Neural progenitor cell (in vitro differentiated cells): ENCODE data around the gene TPI1. TPM values are rescaled to one million over a fixed set of nuclear protein-coding genes. Genes with fewer than 3 reads are reported as not detected.

Experiments used
- DNase-seq: peaks from one replicate; pipeline ENCODE4 v3.0.0-alpha.2; 2016; ENCODE audit warnings: low spot score
- H2AFZ ChIP-seq: fragments of 200-600 bp; sonication (generic); replicated peaks from 2 replicates; pipeline ENCODE4 v1.6.1; 2016; ENCODE audit warnings: antibody characterized with exemption
- H3F3A ChIP-seq: fragments of 200-600 bp; sonication (generic); 2 replicates; pipeline ENCODE4 v1.6.1; 2016; ENCODE audit warnings: antibody characterized with exemption, low read depth
- H3K27ac ChIP-seq: fragments of 200-600 bp; sonication (generic); 2 replicates; pipeline ENCODE4 v1.5.1; 2016; ENCODE audit warnings: mild to moderate bottlenecking
- H3K27me3 ChIP-seq: fragments of 200-600 bp; sonication (generic); 2 replicates; pipeline ENCODE4 v1.6.1; 2016; ENCODE audit warnings: mild to moderate bottlenecking, moderate library complexity
- H3K36me3 ChIP-seq: fragments of 200-600 bp; sonication (generic); 2 replicates; pipeline ENCODE4 v1.5.1; 2016
- H3K4me1 ChIP-seq: fragments of 200-600 bp; sonication (generic); 2 replicates; pipeline ENCODE4 v1.6.1; 2016; ENCODE audit warnings: mixed run types
- H3K4me2 ChIP-seq: fragments of 200-600 bp; sonication (generic); 2 replicates; pipeline ENCODE4 v1.6.1; 2016
- H3K4me3 ChIP-seq: fragments of 200-600 bp; sonication (generic); 2 replicates; pipeline ENCODE4 v1.5.1; 2016
- H3K79me2 ChIP-seq: fragments of 200-600 bp; sonication (generic); 2 replicates; pipeline ENCODE4 v1.6.1; 2016; ENCODE audit warnings: low read depth
- H3K9ac ChIP-seq: fragments of 200-600 bp; sonication (generic); 2 replicates; pipeline ENCODE4 v1.6.1; 2016
- H3K9me3 ChIP-seq: fragments of 200-600 bp; sonication (generic); 2 replicates; pipeline ENCODE4 v1.5.1; 2016; ENCODE audit warnings: low read depth
- H4K20me1 ChIP-seq: fragments of 200-600 bp; sonication (generic); 2 replicates; pipeline ENCODE4 v1.6.1; 2016; ENCODE audit warnings: low read depth
- H3K27ac Mint-ChIP-seq: 3 replicates; pipeline ENCODE4 v1.8.0; 2021; ENCODE audit warnings: mixed read lengths
- H3K27me3 Mint-ChIP-seq: 2 replicates; pipeline ENCODE4 v1.8.0; 2022; ENCODE audit warnings: low read depth, mild to moderate bottlenecking, inconsistent platforms, moderate library complexity, mixed read lengths; ENCODE audit not compliant: insufficient read depth
- H3K36me3 Mint-ChIP-seq: 3 replicates; pipeline ENCODE4 v1.8.0; 2021; ENCODE audit warnings: mixed read lengths
- H3K4me1 Mint-ChIP-seq: 3 replicates; pipeline ENCODE4 v1.8.0; 2021; ENCODE audit warnings: mixed read lengths
- H3K4me3 Mint-ChIP-seq: 3 replicates; pipeline ENCODE4 v1.8.0; 2021; ENCODE audit warnings: mild to moderate bottlenecking, moderate library complexity, mixed read lengths
- H3K9me3 Mint-ChIP-seq: 3 replicates; pipeline ENCODE4 v1.8.0; 2020; ENCODE audit warnings: mixed read lengths
- CTCF ChIP-seq: fragments of 200-600 bp; sonication (generic); IDR thresholded peaks from 2 replicates; pipeline ENCODE4 v1.5.1; 2017; ENCODE audit warnings: antibody characterized with exemption, mild to moderate bottlenecking
- EZH2 ChIP-seq: fragments of 200-600 bp; sonication (generic); IDR thresholded peaks from 2 replicates; pipeline ENCODE4 v1.6.1; 2017; ENCODE audit warnings: antibody characterized with exemption, mild to moderate bottlenecking, moderate library complexity
- EZH2phosphoT487 ChIP-seq: fragments of 200-600 bp; sonication (generic); IDR thresholded peaks from 2 replicates; pipeline ENCODE4 v1.6.1; 2017; ENCODE audit warnings: antibody characterized with exemption
- total RNA-seq: library from RNA; depleted of rRNA; stranded (reverse); fragments of >200 nt; gene quantifications from 2 replicates; pipeline ENCODE4 v1.2.3, GENCODE V29; 2015; ENCODE audit warnings: low replicate concordance

TPI1 gene
- total RNA-seq, 1 donor from 2014 or later, result 1,038 TPM

DNA sequence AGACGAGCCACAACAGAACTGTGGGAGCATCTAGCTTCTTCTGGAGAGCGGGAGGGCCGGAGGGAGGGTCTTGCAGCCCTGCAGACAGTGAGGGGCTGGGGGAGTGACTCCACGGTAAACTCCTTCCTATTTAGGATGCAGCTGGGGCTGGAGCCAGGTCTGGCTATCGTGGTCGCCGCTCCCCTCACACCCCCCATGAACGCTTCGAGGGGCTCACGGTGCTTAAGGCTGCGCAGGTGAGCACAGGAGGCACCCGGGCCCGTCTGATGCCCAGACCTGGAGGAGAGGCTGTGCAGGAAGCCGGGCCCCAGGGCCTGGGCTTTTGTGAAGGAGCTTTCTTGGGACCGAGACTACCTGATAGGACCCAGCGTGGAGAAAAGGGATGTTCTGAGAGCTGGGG is 30.5 kb upstream of the TPI1 start:
- peaks cover 2% of the 10 kb centered on the region for H3K27me3 Mint-ChIP-seq
- H3K4me1 Mint-ChIP-seq, result peaks cover 27% of the 10 kb centered on the region
- Histone ChIP-seq H3K4me1 (peaks cover 27% of the 10 kb centered on the region), H3K79me2 (no peaks in the 10 kb centered on the region), H3K27ac (no peak overlapping the region), H2AFZ (no peak overlapping the region), H3K36me3 (peaks cover 4% of the 10 kb centered on the region), H3F3A (peaks cover 61% of the 10 kb centered on the region), H3K4me2 (no peak overlapping the region), H3K9ac (no peak overlapping the region), H3K4me3 (no peak overlapping the region), H4K20me1 (peaks cover 72% of the 10 kb centered on the region), H3K9me3 (no peaks in the 10 kb centered on the region), H3K27me3 (no peaks in the 10 kb centered on the region)
- peaks cover 22% of the 10 kb centered on the region for H3K36me3 Mint-ChIP-seq
- no peak for TF ChIP-seq EZH2phosphoT487
- no peak for TF ChIP-seq EZH2
- TF ChIP-seq CTCF, result no peak
- no peak for DNase-seq
- H3K4me3 Mint-ChIP-seq, result no peak overlapping the region
- no peaks in the 10 kb centered on the region for H3K9me3 Mint-ChIP-seq
- no peak overlapping the region for H3K27ac Mint-ChIP-seq

- no peak overlapping the region for H3K4me2 ChIP-seq
- peaks cover 27% of the 10 kb centered on the region for H3K4me1 ChIP-seq
- no peaks in the 10 kb centered on the region for H3K27me3 Mint-ChIP-seq
- DNase-seq, result no peak
- no peak overlapping the region for H3K9ac ChIP-seq
- no peaks in the 10 kb centered on the region for H3K79me2 ChIP-seq
- H3K9me3 Mint-ChIP-seq, result no peaks in the 10 kb centered on the region
- H3K4me3 ChIP-seq, result no peak overlapping the region
- H3K36me3 ChIP-seq, result no peaks in the 10 kb centered on the region
- no peak overlapping the region for H3K4me3 Mint-ChIP-seq
- H2AFZ ChIP-seq, result no peak overlapping the region
- H4K20me1 ChIP-seq, result peaks cover 72% of the 10 kb centered on the region
- no peak overlapping the region for H3K27ac Mint-ChIP-seq
- TF ChIP-seq CTCF (no peak), EZH2 (no peak), EZH2phosphoT487 (no peak)
- H3K4me1 Mint-ChIP-seq, result peaks cover 29% of the 10 kb centered on the region
- H3F3A ChIP-seq, result peaks cover 61% of the 10 kb centered on the region
- H3K27me3 ChIP-seq, result no peaks in the 10 kb centered on the region
- H3K9me3 ChIP-seq, result no peaks in the 10 kb centered on the region
- H3K27ac ChIP-seq, result no peak overlapping the region
- peaks cover 18% of the 10 kb centered on the region for H3K36me3 Mint-ChIP-seq
Observed at GRCh38 chr12:6837370-6838060, 29.8 kb upstream of the TPI1 start.

- Histone ChIP-seq H3K4me2 (no peak overlapping the region), H3K79me2 (no peaks in the 10 kb centered on the region), H3K9ac (no peak overlapping the region), H3K27me3 (no peaks in the 10 kb centered on the region), H3K4me1 (peaks cover 27% of the 10 kb centered on the region), H4K20me1 (peaks cover 67% of the 10 kb centered on the region), H3K27ac (peak overlapping the region; percentile 29), H2AFZ (no peak overlapping the region), H3K36me3 (no peaks in the 10 kb centered on the region), H3F3A (peaks cover 60% of the 10 kb centered on the region), H3K4me3 (no peak overlapping the region), H3K9me3 (no peaks in the 10 kb centered on the region)
- Mint-ChIP-seq H3K27ac (no peak overlapping the region), H3K9me3 (no peaks in the 10 kb centered on the region), H3K4me3 (no peak overlapping the region), H3K27me3 (no peaks in the 10 kb centered on the region), H3K4me1 (peaks cover 29% of the 10 kb centered on the region), H3K36me3 (peaks cover 26% of the 10 kb centered on the region)
- TF ChIP-seq EZH2phosphoT487, result no peak
- TF ChIP-seq CTCF, result no peak
- no peak for TF ChIP-seq EZH2
- no peak for DNase-seq
Observed at GRCh38 chr12:6838854-6839253, 28.5 kb upstream of the TPI1 start.
